PFSK-1 (cell line): Measurements from ENCODE around the gene POLE.

Experiments used
- POLR2AphosphoS5 ChIP-seq: IDR thresholded peaks from 2 replicates; pipeline ENCODE4 v1.6.1; 2012; ENCODE audit warnings: low read depth, mild to moderate bottlenecking, control low read depth, low read length, moderate library complexity
- SIN3A ChIP-seq: IDR thresholded peaks from 2 replicates; pipeline ENCODE4 v1.6.1; 2012; ENCODE audit warnings: mild to moderate bottlenecking, low read length, moderate library complexity, borderline replicate concordance; ENCODE audit not compliant: insufficient read depth

DNA sequence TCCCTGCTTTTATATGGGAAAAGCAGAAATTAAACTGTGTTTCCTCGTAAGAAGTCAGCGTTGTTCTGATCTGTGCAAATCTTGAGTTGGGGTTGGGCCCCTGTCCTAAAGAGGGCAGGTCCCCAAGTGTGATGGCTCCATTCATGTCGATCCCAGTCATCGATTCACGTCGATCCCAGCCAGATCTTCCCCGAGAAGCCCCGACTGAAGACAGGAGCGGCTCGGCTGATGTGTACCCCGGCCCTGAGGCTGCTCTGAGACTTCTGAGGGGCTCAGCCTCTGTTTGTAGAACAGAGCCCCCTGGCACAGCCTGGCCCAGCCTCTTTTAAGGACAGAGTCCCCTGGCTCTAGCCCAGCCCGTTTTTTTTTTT lies 32.8 kb upstream of the POLE start:
- no peak for TF ChIP-seq SIN3A
- TF ChIP-seq POLR2AphosphoS5: no peak; the same call in 1 of the 2 replicates
